Astrocyte of the cerebellum (primary cell): ENCODE data around the gene RBMS3.

Experiments
- DNase-seq: peaks from one replicate; pipeline ENCODE4 v3.0.0-alpha.2; 2011; ENCODE audit warnings: low read depth
- H3K4me3 ChIP-seq: 2 replicates; pipeline ENCODE4 v1.5.1; 2011; ENCODE audit warnings: mild to moderate bottlenecking, low read depth, low read length, moderate library complexity
- CTCF ChIP-seq: IDR thresholded peaks from 2 replicates; pipeline ENCODE4 v1.5.1; 2012; ENCODE audit warnings: low read length, low read depth, moderate library complexity, mild to moderate bottlenecking; ENCODE audit errors: missing control alignments
- in situ Hi-C: cut with HindIII; loops from 2 replicates; pipeline ENCODE4 v1.10.0; 2017; ENCODE audit warnings: low sequenced_read_pairs

The RBMS3 gene

GRCh38 chr3:29639578-29640290, 358.9 kb downstream of the RBMS3 start:
- no peak for TF ChIP-seq CTCF
- H3K4me3 ChIP-seq: no peak overlapping the region
- no peak for DNase-seq
- in situ Hi-C loops: no loop called here

- DNase-seq: peak; percentile 29
- no peak for TF ChIP-seq CTCF
- in situ Hi-C loops: no loop called here
- no peak overlapping the region for H3K4me3 ChIP-seq
These were observed 361.6 kb downstream of the RBMS3 start for GRCh38 chr3:29642393-29643033.

- in situ Hi-C loops: no loop called here
- DNase-seq: no peak
- no peak overlapping the region for H3K4me3 ChIP-seq
- no peak for TF ChIP-seq CTCF
These were observed 362.2 kb downstream of the RBMS3 start for GRCh38 chr3:29643034-29643425.

GRCh38 chr3:29644261-29644660, 363.4 kb downstream of the RBMS3 start:
- TF ChIP-seq CTCF: no peak
- no peak overlapping the region for H3K4me3 ChIP-seq
- DNase-seq: no peak
- in situ Hi-C loops: no loop called here

- no peak overlapping the region for H3K4me3 ChIP-seq
- TF ChIP-seq CTCF: no peak
- DNase-seq: no peak
- in situ Hi-C loops: no loop called here
These were observed 364.2 kb downstream of the RBMS3 start for GRCh38 chr3:29644956-29645636.

- no peak for TF ChIP-seq CTCF
- H3K4me3 ChIP-seq: no peak overlapping the region
- DNase-seq: no peak
- in situ Hi-C loops: no loop called here
These were observed 365.2 kb downstream of the RBMS3 start for GRCh38 chr3:29646043-29646442.
